Measurements from ENCODE around the gene WWTR1.

- no peak for TF ChIP-seq POLR2AphosphoS5 (IDR thresholded peaks at IDR 0.05; ENCODE audit: low read depth, low read length)
- TF ChIP-seq CTCF (IDR thresholded peaks at IDR 0.05; ENCODE audit: control extremely low read depth in 1 of 3, insufficient read depth in 1 of 3, low read depth in 1 of 3, low read length in 3 of 3): no peak
- no peak for TF ChIP-seq BRCA1 (IDR thresholded peaks at IDR 0.05; ENCODE audit: low read depth, low read length)
- TF ChIP-seq BCL11A (IDR thresholded peaks at IDR 0.05; ENCODE audit: low read depth in 2 of 2, low read length in 2 of 2): no peak
- no peak for TF ChIP-seq TEAD4 (IDR thresholded peaks at IDR 0.05; ENCODE audit: low read depth, low read length)
Observed at GRCh38 chr3:149653136-149653535, 4.7 kb downstream of the WWTR1 start.
